SIG-M5 (cell line): ENCODE data around the gene TSHR.
"Not testable (repeated sequence)": the region's sequence is repeated elsewhere in the genome, so short reads cannot be mapped to it uniquely, and the experiment has no call there.

Experiments
- DNase-seq: peaks from one replicate; lab custom pipeline; 2025; lab: John Stamatoyannopoulos, UW

Gene TSHR

GRCh38 chr14:80951491-80951890, 3.9 kb upstream of the TSHR start:
- no peak for DNase-seq

- not testable (repeated sequence) for DNase-seq
Measured at GRCh38 chr14:80953211-80953610, 2.2 kb upstream of the TSHR start.

- no peak for DNase-seq
Measured at GRCh38 chr14:80954687-80955299, 628 bp upstream of the TSHR start.

- DNase-seq, result no peak
Measured at GRCh38 chr14:80956102-80956501, 681 bp downstream of the TSHR start.

- DNase-seq, result no peak
Measured at GRCh38 chr14:80956922-80957321, 1.5 kb downstream of the TSHR start.

GRCh38 chr14:80957613-80958012, 2.2 kb downstream of the TSHR start:
- no peak for DNase-seq

GRCh38 chr14:80958226-80958625, 2.8 kb downstream of the TSHR start:
- no peak for DNase-seq

- no peak for DNase-seq
Measured at GRCh38 chr14:80958939-80959338, 3.5 kb downstream of the TSHR start.

- no peak for DNase-seq
Measured at GRCh38 chr14:80959496-80959895, 4.1 kb downstream of the TSHR start.

GRCh38 chr14:80965037-80965436, 9.6 kb downstream of the TSHR start:
- no peak for DNase-seq

- DNase-seq, result no peak
Measured at GRCh38 chr14:80973931-80974641, 18.7 kb downstream of the TSHR start.

GRCh38 chr14:80974679-80975078, 19.3 kb downstream of the TSHR start:
- no peak for DNase-seq

- DNase-seq, result no peak
Measured at GRCh38 chr14:80977221-80977620, 21.8 kb downstream of the TSHR start.

- DNase-seq, result no peak
Measured at GRCh38 chr14:80978403-80978802, 23.0 kb downstream of the TSHR start.

GRCh38 chr14:80979951-80980350, 24.5 kb downstream of the TSHR start:
- DNase-seq, result no peak

GRCh38 chr14:80981156-80981555, 25.7 kb downstream of the TSHR start:
- no peak for DNase-seq

GRCh38 chr14:80981673-80982072, 26.3 kb downstream of the TSHR start:
- DNase-seq, result no peak

- no peak for DNase-seq
Measured at GRCh38 chr14:80982711-80983110, 27.3 kb downstream of the TSHR start.

GRCh38 chr14:80987235-80988032, 32.0 kb downstream of the TSHR start:
- no peak for DNase-seq

- no peak for DNase-seq
Measured at GRCh38 chr14:80988192-80988591, 32.8 kb downstream of the TSHR start.

GRCh38 chr14:80988735-80989429, 33.5 kb downstream of the TSHR start:
- DNase-seq, result no peak

GRCh38 chr14:80992580-80992979, 37.2 kb downstream of the TSHR start:
- no peak for DNase-seq
